DMS153 (cell line): Measurements from ENCODE around the gene PDE4DIP.
"Not testable (repeated sequence)": the region's sequence is repeated elsewhere in the genome, so short reads cannot be mapped to it uniquely, and the experiment has no call there.

Source experiments
- DNase-seq: peaks from one replicate; lab custom pipeline; 2025; lab: John Stamatoyannopoulos, UW

PDE4DIP gene

GRCh38 chr1:148844220-148844619 lies at the start of gene PDE4DIP:
Gene PDE4DIP (plus strand): TSS chr1:148844428. CDS start chr1:148844775, 347 bp downstream.
- DNase-seq, result not testable (repeated sequence)

- not testable (repeated sequence) for DNase-seq
Observed at GRCh38 chr1:148808268-148808928, 35.8 kb upstream of the PDE4DIP start.

DNA sequence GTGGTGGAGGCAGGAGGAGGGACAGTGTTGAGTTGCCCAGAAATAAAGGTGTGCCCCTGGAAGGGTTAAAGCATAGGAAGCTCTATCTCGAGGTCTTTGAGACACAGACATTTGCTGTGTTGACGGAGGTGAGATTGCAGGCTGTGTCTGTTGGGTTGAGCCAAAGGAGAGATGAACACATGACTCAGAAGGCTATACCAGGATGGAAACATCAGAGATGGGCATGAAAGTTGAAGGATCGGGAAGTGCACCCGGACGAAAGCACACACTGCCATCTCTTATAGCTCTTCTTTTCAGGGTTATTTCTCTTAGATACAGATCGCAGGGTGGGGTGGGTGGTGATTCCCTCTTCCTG lies 35.3 kb upstream of the PDE4DIP start:
- DNase-seq, result not testable (repeated sequence)

DNA sequence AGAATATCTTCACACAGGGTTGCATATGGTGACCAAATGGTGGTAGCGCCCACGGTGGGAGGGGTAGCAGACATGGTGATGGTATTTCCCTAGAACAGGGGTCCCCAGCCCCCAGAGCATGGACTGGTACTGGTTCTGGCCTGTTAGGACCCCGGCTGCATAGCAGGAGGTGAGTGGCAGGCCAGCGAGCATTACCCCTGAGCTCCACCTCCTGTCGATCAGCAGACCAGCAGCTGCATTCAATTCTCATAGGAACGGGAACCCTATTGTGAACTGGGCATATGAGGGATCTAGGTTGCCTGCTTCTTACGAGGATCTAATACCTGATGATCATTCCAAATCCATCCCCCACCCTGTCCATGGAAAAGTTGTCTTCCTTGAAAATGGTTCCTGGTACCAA lies 22.0 kb upstream of the PDE4DIP start:
- not testable (repeated sequence) for DNase-seq

DNA sequence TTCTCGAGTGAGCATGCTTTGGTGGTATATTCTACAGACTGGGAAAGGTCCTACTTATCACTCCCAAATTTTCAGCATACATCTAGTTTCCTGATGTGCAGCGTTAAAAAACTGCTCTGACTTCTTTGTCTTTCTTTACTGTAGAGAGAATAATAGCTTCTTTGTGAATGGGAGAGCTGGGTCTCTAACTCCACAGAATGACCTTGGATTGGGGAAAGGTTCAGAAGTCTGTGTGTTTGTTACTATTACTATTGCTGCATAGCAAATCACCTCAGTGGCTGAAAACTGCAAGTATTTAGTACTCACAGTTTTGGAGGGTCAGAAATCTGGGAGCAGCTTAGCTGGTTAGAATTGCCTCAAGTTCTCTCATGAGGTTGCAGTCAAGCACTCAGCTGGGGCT lies 20.4 kb upstream of the PDE4DIP start:
- not testable (repeated sequence) for DNase-seq

- not testable (repeated sequence) for DNase-seq
Observed at GRCh38 chr1:148825029-148825428, 19.2 kb upstream of the PDE4DIP start.

GRCh38 chr1:148828531-148828930 lies 15.7 kb upstream of the PDE4DIP start:
- DNase-seq, result not testable (repeated sequence)

DNA sequence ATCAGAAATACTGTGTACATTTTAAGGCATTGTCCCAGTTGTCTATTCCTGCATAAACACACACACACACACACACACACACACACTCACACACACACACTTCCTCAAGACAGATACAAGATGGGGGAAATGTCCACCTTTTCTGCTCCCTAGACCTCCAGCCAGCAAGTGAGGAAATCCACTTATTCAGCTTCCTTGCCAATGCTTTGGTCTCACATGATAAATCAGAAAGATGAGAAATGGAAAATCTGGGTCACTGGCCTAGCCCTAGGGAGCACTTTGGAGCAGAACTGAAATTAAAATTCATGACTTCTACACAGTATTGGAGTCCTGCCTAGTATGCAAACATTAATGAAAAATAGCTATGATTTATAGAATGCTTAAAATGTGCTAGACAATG lies 15.3 kb upstream of the PDE4DIP start:
- not testable (repeated sequence) for DNase-seq

DNA sequence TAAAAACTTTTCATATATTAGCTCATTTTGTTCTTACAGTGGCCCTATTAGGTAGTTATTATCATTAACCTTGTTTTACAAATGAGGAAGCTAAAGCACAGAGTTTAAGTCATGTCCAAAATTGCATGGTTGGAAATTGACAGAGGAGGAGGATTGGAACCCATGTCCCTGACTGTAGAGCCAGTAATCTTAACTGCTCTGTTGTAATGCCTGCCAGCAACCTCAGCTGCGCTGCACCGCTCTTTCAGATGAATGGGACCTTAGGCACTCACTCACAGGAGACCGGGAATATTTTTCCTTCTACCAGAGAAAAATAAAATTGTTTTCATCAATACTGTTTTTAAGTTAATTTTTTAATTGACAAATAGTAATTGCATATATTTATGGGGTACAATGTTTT lies 14.9 kb upstream of the PDE4DIP start:
- not testable (repeated sequence) for DNase-seq

- not testable (repeated sequence) for DNase-seq
Observed at GRCh38 chr1:148841262-148841661, 3.0 kb upstream of the PDE4DIP start.

GRCh38 chr1:148844651-148845050 lies 423 bp downstream of the PDE4DIP start:
- not testable (repeated sequence) for DNase-seq

DNA sequence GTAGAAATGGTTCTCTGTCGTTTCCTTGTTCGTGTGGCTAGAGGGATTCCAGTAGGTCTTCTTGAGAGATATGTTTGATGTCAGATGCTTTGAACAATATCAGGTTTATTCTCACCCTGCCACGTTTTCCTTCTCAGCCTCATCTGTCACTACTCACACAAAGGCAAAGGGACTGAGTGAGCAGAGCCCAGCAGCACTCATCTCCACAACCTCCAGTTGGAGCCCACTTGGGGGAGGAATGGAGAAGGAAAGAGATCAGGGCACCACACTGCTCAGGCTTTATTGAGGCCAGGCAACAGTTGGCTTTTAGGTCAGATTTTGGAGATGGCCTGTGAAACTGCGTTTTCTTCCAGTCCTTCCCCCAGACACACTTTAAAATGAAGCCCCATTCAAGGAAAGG lies 840 bp downstream of the PDE4DIP start:
- not testable (repeated sequence) for DNase-seq

DNA sequence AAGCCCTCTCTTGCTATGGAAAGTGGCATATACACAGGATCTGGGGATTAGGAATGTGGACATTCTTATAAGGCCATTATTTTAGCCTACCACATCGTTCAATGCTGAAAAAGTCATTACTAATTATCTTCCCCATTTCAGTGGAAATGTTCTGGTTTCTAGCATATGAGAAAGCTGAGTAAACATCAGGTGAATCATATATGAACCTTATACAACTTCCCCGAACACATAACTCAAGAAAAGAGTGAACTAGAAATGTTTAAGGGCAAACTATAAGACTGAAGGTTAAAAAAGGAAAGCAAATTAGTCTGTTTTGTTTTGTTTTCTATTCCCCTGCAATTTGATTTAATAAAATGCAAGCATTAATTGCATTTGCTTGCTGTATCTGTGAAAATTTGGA lies 6.1 kb downstream of the PDE4DIP start:
- not testable (repeated sequence) for DNase-seq

- DNase-seq, result not testable (repeated sequence)
Observed at GRCh38 chr1:148850840-148851239, 6.6 kb downstream of the PDE4DIP start.

DNA sequence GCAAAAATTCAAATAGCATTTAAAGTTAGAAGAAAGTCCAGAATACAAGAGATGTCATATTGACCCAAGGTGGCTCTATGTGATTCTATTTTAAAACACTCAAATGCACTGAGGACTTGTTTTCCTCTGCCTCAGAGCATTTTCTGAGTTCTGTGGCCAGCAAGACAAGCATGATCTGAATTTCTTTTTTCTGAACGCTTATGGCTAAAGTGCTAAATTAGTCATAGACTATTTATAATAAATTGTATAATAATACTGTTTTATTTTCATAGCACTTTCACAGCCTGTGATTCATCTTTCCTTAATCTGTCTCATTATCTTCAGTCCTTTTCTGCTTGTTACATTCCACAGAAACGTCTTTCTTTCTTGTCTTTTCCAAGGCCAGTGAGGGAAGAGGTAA lies 7.5 kb downstream of the PDE4DIP start:
- DNase-seq, result not testable (repeated sequence)

- DNase-seq, result not testable (repeated sequence)
Observed at GRCh38 chr1:148853363-148853762, 9.1 kb downstream of the PDE4DIP start.

- not testable (repeated sequence) for DNase-seq
Observed at GRCh38 chr1:148854063-148854462, 9.8 kb downstream of the PDE4DIP start.

DNA sequence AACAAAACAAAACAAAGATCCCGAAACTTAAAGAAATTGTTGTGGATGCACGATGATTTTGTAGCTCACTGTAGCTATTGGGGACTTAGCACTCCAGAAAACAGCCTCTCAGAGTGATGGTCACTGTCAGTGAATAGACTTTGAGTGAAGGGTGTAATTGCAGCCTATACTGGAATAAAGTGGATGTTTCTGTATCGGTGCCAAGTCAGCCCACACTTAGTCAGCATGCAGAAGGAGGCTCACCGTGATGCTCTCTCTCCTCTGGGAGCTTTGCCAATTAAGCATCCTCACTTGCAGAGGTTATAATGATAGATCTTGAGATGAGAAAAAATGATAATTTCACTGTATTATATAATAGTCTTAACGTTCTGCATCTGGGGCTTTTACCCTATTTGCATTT lies 11.1 kb downstream of the PDE4DIP start:
- not testable (repeated sequence) for DNase-seq

DNA sequence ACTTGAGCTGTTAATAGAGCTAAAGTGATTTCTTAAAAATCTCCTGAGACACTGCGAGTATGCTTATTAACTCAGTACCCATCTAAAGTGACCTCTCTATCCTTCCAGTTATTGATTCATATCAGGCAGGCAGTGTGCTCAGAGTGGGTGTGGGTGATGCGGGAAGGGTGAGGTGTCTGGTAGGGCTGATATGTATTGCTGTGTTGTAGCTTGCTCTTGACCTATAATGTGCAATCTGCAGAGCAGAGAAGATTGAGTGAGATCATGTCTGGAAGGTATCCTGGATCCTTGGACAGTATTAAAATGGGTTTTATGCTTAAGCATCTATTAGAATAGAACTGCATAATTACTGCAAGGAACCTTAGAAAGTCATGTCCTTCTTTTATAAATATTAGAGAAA lies 15.8 kb downstream of the PDE4DIP start:
- DNase-seq, result not testable (repeated sequence)

- not testable (repeated sequence) for DNase-seq
Observed at GRCh38 chr1:148860579-148861259, 16.5 kb downstream of the PDE4DIP start.

- DNase-seq, result not testable (repeated sequence)
Observed at GRCh38 chr1:148862590-148862989, 18.4 kb downstream of the PDE4DIP start.

GRCh38 chr1:148868924-148869633 lies 24.9 kb downstream of the PDE4DIP start:
- not testable (repeated sequence) for DNase-seq

DNA sequence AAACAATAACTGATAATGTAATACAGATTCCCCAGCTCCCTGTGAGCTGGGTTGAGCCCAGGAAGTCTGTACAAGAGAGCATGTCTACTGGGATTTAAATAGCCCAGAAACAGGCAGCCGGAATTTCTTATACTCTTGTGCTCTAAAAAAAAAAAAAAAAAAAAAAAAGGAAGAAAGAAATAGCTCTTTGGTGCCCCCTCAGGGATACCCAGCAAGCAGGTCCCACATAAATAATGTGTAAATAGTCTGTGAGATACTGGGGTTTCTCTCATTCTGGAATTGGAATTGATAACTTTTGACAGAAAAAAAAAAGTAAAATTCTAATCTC lies 25.4 kb downstream of the PDE4DIP start:
- DNase-seq, result not testable (repeated sequence)
